Tibial artery (tissue), 4 donors: ENCODE measurements around the gene GPN1.
"Not testable (repeated sequence)": the region's sequence is repeated elsewhere in the genome, so short reads cannot be mapped to it uniquely, and the experiment has no call there.

Experiments
- DNase-seq, 2 donors: peaks; one replicate each; pipeline ENCODE4 v3.0.0-alpha.2; 2019
- H3K27ac ChIP-seq, 2 donors: fragments of 200-600 bp; sonication (generic) in 1 of 2; 1 replicate in 1 of 2; 2 replicates in 1 of 2; pipeline ENCODE4 v1.5.1; 2018 to 2019; ENCODE audit warnings: mild to moderate bottlenecking in 1 of 2
- H3K27me3 ChIP-seq, 2 donors: fragments of 200-600 bp; sonication (generic) in 1 of 2; one replicate each; pipeline versions ENCODE4 v1.5.1 to v1.6.0; 2016 to 2019
- H3K36me3 ChIP-seq, 3 donors: fragments of 200-600 bp; sonication (generic) in 2 of 3; one replicate each; pipeline ENCODE4 v1.5.1; 2016 to 2019; ENCODE audit warnings: mild to moderate bottlenecking in 2 of 3
- H3K4me1 ChIP-seq, 4 donors: fragments of 200-600 bp; sonication (generic) in 2 of 4; 1 replicate in 3 of 4; 2 replicates in 1 of 4; pipeline ENCODE4 v1.5.1; 2016 to 2019
- H3K4me3 ChIP-seq, 2 donors: fragments of 200-600 bp; sonication (generic) in 1 of 2; 1 replicate in 1 of 2; 2 replicates in 1 of 2; pipeline ENCODE4 v1.5.1; 2018 to 2019; ENCODE audit warnings: mild to moderate bottlenecking in 2 of 2
- H3K9me3 ChIP-seq, 3 donors: fragments of 200-600 bp; sonication (generic) in 1 of 3; one replicate each; pipeline ENCODE4 v1.5.1; 2016 to 2019
- CTCF ChIP-seq, 2 experiments: fragments of 200-600 bp in 1 of 2; fragments of 450-650 bp in 1 of 2; IDR thresholded peaks; one replicate each; pipeline ENCODE4 v1.5.1; 2017 to 2019; ENCODE audit warnings: antibody characterized with exemption in 2 of 2, mild to moderate bottlenecking in 1 of 2, moderate library complexity in 1 of 2
- intact Hi-C: fragments of 100-400 bp; cut with DNase I; formaldehyde crosslinking; loops from one replicate; pipeline ENCODE4 v1.15.0; 2023; ENCODE audit warnings: low total_unique reads

GPN1 gene

GRCh38 chr2:27615316-27615715 lies 13.5 kb upstream of the GPN1 start:
- Histone ChIP-seq H3K9me3 (no peaks in the 10 kb centered on the region), H3K27ac (no peak overlapping the region), H3K4me3 (no peak overlapping the region), H3K4me1 (no peaks in the 10 kb centered on the region), H3K36me3 (peaks cover 59 to 72% (median 64%) of the 10 kb centered on the region in 3 donors), H3K27me3 (no peaks in the 10 kb centered on the region)
- DNase-seq = no peak
- intact Hi-C loops = no loop called here
- TF ChIP-seq CTCF (IDR thresholded peaks at IDR 0.05) = no peak

GRCh38 chr2:27621524-27621923 lies 7.3 kb upstream of the GPN1 start:
- DNase-seq = no peak
- intact Hi-C loops = no loop called here
- no peak overlapping the region for H3K27ac ChIP-seq
- H3K27me3 ChIP-seq = no peaks in the 10 kb centered on the region
- H3K4me1 ChIP-seq = no peaks in the 10 kb centered on the region
- no peak for TF ChIP-seq CTCF (IDR thresholded peaks at IDR 0.05)
- H3K4me3 ChIP-seq = no peak overlapping the region
- H3K9me3 ChIP-seq = no peaks in the 10 kb centered on the region
- peaks cover 46 to 80% (median 68%) of the 10 kb centered on the region in 3 donors for H3K36me3 ChIP-seq

DNA sequence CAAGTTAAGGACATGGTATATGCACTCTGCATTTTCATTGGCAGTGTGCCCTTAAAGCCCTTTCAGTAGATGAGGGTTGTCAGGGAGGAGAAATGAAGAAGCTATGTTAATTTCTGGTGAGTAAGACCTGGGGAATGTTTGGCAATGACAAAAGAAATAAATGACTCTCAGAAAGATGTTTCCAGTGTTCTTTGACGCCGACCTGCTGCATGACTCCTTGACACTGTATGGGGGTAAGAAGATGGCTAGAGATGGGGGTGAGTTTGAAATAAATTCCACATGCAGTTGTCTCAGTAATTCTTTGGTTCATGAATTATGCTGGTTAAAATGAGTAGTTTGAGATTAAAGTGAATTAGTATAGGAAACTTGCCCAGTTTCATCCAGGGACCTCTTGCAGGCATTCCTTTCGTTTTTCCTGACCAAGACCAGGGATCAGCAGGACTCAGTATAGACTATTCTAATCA lies 5.9 kb upstream of the GPN1 start:
- H3K27ac ChIP-seq = no peak overlapping the region
- H3K4me3 ChIP-seq = no peak overlapping the region
- no peaks in the 10 kb centered on the region for H3K27me3 ChIP-seq
- H3K36me3 ChIP-seq = peaks cover 31 to 66% (median 54%) of the 10 kb centered on the region in 3 donors
- intact Hi-C loops = no loop called here
- DNase-seq = no peak
- H3K4me1 ChIP-seq = peaks cover 0 to 5% (median 5%) of the 10 kb centered on the region in 4 donors
- no peaks in the 10 kb centered on the region for H3K9me3 ChIP-seq
- no peak for TF ChIP-seq CTCF (IDR thresholded peaks at IDR 0.05)

GRCh38 chr2:27624943-27625342 lies 3.9 kb upstream of the GPN1 start:
- H3K27me3 ChIP-seq = no peaks in the 10 kb centered on the region
- no peak overlapping the region for H3K4me3 ChIP-seq
- TF ChIP-seq CTCF (IDR thresholded peaks at IDR 0.05) = no peak
- no peaks in the 10 kb centered on the region for H3K9me3 ChIP-seq
- peaks cover 0 to 18% (median 13%) of the 10 kb centered on the region in 4 donors for H3K4me1 ChIP-seq
- DNase-seq = no peak
- H3K27ac ChIP-seq = no peak overlapping the region
- peaks cover 17 to 49% (median 41%) of the 10 kb centered on the region in 3 donors for H3K36me3 ChIP-seq
- intact Hi-C loops = no loop called here

DNA sequence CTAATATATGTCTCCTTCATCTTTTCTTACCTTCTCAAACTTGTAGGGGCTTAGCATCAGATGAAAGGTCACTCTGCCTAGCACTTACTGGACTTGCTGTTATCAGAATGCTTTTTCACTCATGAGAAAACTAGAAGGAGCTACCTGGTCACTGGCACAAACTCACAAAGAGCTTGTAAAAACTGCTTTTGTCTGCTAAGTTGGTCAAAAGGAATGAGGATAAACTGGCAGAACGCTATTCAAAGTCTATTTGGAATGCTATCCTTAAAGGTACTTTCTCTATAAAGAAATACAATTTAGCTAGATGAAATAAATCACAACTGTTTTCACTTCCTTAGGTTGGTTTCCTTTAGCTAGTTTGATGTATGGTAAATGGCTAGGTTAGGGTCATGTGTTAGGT lies 2.5 kb upstream of the GPN1 start:
- H3K4me3 ChIP-seq, H3K27me3 ChIP-seq, intact Hi-C loops, H3K27ac ChIP-seq, H3K9me3 ChIP-seq, DNase-seq: not testable (repeated sequence)
- Histone ChIP-seq H3K4me1 (peaks cover 0 to 21% (median 14%) of the 10 kb centered on the region in 4 donors), H3K36me3 (peaks cover 11 to 44% (median 31%) of the 10 kb centered on the region in 3 donors)

GRCh38 chr2:27626921-27627320 lies 1.9 kb upstream of the GPN1 start:
- intact Hi-C loops, H3K9me3 ChIP-seq, DNase-seq, H3K4me3 ChIP-seq, H3K27ac ChIP-seq, H3K27me3 ChIP-seq: not testable (repeated sequence)
- Histone ChIP-seq H3K36me3 (peaks cover 11 to 44% (median 27%) of the 10 kb centered on the region in 3 donors), H3K4me1 (peaks cover 0 to 21% (median 14%) of the 10 kb centered on the region in 4 donors)
